Fibroblast of skin of abdomen (primary cell): Measurements from ENCODE around the gene POLR2H.

Source experiments
- DNase-seq: peaks from one replicate; pipeline ENCODE4 v3.0.0-alpha.2; 2013

POLR2H gene

DNA sequence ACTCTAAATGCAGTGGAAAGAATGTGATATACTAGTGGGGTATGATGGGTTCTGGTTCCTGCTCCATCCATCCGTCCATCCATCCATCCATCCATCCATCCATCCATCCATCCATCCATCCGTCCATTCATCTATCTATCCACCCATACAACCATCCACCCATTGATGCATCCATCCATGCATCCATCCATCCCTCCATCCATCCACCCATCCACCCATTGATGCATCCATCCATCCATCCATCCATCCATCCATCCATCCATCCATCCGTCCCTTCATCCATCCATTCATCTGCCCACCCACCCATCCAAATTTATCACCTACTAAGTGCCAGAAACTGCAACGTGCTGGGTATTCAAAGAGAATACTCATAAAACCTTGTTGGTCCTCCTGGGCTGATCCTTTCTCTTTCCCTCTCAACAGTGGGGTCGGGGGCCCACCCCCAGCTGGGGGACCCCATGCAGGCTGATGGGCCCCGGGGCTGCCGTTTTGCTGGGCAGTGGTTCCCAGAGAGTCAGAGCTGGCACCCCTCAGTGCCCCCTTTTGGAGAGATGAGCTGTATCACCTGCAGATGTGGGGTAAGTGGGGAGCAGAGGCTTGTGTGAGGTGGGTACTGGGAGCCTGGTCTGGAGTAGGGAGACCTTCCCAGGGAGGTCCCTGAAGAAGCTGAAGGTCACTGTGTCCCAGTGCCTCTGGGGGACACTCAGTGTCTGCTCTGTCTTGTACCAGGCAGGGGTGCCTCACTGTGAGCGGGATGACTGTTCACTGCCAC, 26.8 kb downstream of the POLR2H start:
- DNase-seq = no peak

DNA sequence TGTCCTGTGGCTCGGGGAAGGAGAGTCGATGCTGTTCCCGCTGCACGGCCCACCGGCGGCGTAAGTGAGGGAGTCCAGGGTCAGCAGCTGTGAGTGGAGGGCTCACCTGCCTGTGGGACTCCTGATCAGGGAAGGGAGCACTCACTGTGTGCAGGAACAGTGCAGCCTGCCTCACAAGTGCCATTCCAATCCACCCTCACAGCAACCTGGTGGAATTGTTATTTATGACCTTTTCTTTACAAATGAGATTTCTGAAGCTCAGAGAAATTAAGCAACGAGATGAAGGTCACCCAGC, 27.4 kb downstream of the POLR2H start:
- DNase-seq = no peak

DNA sequence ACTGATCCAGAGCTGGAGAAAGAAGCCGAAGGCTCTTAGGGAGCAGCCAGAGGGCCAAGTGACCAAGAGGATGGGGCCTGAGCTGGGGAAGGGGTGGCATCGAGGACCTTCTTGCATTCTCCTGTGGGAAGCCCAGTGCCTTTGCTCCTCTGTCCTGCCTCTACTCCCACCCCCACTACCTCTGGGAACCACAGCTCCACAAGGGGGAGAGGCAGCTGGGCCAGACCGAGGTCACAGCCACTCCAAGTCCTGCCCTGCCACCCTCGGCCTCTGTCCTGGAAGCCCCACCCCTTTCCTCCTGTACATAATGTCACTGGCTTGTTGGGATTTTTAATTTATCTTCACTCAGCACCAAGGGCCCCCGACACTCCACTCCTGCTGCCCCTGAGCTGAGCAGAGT, 27.9 kb downstream of the POLR2H start:
- DNase-seq = no peak

- no peak for DNase-seq
Measured at GRCh38 chr3:184389935-184390528, 28.5 kb downstream of the POLR2H start.

GRCh38 chr3:184391266-184391665, 29.8 kb downstream of the POLR2H start:
- DNase-seq = no peak

- DNase-seq = no peak
Measured at GRCh38 chr3:184395320-184395660, 33.8 kb downstream of the POLR2H start.

DNA sequence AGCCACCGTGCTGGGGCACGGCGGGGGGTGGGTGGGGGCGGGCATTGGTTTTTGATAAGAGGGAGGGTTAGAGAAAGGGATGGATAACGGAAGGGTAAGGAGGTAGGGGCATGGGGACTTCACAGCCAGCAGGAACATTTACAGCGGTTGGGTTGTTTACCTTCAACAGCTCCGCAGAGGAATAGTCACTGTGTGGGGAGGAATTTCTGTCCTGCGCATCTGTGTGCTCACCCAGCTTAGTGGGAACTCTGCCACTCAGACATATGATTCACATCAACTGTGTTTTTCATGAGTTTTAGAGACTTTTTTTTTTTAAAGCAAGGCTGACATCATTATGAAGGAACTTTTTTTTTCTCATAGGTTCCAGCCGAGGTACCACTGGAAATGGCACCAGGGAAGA, 37.9 kb downstream of the POLR2H start:
- DNase-seq = peak; percentile 94

DNA sequence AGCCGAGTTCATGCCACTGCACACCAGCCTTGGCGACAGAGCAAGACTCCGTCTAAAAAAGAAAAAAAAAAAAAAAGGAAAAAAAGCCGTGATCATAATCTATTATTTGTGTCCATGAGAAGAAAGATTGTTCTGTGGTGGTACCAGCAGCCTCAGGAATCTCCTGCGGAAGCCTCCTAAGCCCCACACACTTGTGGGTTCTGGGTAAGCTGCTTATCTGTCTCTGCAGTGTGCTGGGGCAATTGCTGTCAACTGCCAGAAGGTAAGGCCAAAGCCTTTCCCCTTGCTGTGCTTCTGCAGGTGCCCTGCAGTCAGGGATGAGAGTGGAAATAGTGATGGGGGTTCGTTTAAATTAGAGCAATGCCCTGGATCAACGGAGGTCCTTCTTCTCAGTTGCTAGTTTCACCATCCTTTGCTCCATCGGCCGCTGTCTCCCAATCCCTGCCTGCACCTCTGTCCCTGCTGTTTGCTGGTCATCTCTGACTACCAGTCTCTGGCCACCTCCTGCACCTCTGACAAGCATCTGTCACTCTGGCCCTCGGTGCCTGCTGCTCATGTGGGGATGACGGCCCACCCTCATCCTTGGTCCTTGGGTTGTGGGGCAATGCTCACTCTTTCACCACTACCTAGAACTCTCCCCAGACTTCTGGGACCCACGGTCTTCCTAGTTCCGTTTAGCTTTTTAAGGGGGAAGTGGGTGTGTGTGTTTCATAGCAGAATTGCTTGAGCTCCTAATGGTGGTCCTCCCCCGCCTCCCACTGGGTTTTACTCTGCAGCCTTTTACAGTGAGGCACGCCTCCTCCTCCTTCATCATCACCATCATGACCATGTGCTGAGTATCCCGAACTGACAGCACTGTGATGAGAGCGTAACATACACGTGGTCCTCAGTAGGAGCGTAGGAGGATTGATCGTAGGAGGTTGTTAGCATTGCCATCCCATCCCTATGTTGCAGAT, 43.8 kb downstream of the POLR2H start:
- DNase-seq = no peak

DNA sequence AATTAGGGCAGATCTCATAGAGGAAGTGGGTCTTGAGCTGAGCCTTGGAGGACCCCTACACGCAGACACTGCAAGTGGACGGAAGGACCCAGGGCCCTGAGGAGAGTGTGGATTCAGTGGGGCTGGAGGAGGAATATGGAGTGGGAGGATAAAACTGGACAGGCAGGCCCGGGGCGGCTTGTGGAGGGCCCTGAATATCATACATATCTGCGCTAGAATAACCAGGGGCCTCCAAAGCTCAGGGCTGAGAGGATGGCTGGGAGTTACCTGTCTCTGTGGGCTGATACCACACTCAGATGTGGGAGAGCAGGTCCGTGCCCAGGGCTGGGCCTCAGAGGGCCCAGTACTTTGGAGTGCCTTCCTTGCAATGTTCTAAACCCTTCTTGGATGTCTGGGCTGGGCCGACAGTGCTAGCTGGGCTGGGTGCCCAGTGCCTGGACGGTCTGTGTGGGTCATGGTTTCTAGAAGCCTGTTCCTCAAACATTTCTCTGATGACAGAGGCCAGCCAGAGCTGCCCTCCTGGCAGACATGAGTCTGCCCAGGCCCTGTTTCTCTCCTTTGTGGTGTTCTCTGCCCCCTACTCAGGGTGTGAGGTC, 47.9 kb downstream of the POLR2H start:
- no peak for DNase-seq

DNA sequence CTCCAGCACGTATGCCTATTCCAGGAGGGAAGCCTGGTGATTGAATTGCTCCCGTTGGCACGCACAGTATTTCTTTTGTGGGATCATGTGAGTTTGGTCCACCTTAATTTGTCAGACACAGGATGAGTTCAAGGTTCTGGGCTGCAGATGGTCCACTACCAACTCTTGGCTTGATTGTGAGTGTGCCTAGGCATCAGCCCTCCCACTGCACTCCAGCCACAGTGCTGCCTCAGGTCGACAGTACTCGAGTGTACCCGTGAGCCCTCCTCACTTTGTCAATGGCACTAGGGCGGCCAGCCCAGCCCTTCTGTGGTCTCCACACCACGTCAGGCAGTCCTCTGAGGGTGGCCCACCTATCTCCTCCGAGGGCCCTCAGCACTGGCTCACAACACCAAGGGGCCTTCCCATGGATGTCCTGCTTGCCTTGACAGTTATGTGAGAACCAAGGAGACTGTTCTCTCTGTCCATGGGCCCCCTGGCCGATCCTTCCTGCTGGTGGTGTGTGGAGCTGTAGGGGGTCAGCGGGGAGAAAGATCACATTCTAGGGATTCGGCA, 48.5 kb downstream of the POLR2H start:
- no peak for DNase-seq

DNA sequence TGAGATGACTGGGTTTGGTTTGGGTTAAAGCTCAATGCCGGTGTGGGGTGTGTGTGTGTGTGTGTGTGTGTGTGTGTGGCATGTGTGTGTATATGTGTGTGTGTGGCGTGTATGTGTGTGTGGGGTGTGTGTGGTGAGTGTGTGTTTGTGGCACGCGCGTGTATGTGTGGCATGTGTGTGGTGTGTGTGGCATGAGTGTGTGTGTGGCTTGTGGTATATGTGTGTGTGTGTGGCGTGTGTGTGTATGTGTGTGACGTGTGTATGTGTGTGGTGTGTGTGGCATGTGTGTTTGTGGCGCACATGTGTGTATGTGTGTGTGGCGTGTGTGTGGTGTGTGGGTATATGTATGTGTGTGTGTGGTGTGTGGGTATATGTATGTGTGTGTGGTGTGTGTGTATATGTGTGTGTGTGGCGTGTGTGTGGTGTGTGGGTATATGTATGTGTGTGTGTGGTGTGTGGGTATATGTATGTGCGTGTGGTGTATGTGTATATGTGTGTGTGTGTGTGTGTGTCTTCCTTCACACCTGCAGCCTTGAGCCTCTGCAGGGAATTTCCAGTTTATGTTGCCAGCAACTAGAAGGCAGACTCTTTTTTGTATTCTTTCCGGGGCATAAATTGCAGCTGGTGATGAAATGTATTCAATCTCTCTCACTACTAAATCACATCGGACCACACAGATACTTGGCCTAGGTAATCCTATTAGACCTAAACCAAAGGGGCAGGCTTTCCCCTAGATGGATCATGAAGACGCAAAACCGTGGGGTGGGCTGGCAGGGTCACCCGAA, 53.1 kb downstream of the POLR2H start:
- DNase-seq = no peak

- DNase-seq = no peak
Measured at GRCh38 chr3:184415203-184415490, 53.6 kb downstream of the POLR2H start.

DNA sequence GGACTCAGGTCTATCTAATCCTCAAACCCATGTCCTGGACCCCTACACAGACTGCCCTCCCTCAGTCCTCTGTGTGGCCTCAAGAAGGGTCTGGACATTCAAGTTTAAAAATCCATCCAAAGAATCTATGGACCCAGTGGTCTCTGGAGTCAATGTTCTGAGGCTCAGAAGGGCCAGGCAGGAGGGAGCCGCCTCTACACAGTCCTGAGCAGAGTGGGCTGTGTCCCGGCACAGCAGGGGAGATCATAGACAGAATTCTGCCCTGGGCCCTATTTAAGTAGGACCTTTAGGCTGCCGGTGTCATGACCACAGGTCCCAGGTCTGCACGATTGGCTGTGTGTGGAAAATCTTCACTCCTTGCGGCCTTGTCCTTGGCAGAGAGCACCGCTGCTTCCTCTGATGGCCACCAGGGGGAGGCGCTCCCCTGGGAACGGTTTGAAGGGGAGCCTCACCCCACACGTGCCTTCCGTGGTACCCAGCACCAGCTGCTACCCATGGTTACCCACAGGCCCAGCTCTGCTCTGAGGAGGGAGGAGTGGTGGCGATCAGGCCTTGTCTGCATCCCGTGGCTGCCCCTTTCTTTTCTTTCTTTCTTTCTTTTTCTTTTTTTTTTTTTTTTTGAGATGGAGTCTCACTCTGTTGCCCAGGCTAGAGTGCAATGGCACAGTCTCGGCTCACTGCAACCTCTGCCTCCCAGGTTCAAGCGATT, 56.3 kb downstream of the POLR2H start:
- DNase-seq = peak; percentile 58
